NOMO-1 (cell line): Measurements from ENCODE around the gene ZNF142.

Experiments used
- DNase-seq, 2 experiments: peaks; one replicate each; lab custom pipeline; 2025; ENCODE audit not compliant: unreplicated experiment in 2 of 2; lab: John Stamatoyannopoulos, UW

The ZNF142 gene

GRCh38 chr2:218658671-218659257 is 659 bp downstream of the ZNF142 start:
- DNase-seq, result peak; percentile 54 to 55

- DNase-seq, result no peak
Observed at GRCh38 chr2:218655751-218656150, 3.7 kb downstream of the ZNF142 start.

- DNase-seq, result no peak
Observed at GRCh38 chr2:218648787-218649100, 10.7 kb downstream of the ZNF142 start.

GRCh38 chr2:218648088-218648786 is 11.2 kb downstream of the ZNF142 start:
- DNase-seq, result peak; percentile 20 to 21

- no peak for DNase-seq
Observed at GRCh38 chr2:218645126-218645525, 14.3 kb downstream of the ZNF142 start.

GRCh38 chr2:218644721-218645120 is 14.7 kb downstream of the ZNF142 start:
- no peak for DNase-seq

GRCh38 chr2:218643751-218644310 is 15.6 kb downstream of the ZNF142 start:
- no peak for DNase-seq

- no peak for DNase-seq
Observed at GRCh38 chr2:218642786-218643185, 16.6 kb downstream of the ZNF142 start.

- no peak for DNase-seq
Observed at GRCh38 chr2:218642121-218642656, 17.2 kb downstream of the ZNF142 start.

- no peak for DNase-seq
Observed at GRCh38 chr2:218638372-218638771, 21.1 kb downstream of the ZNF142 start.

- DNase-seq, result no peak
Observed at GRCh38 chr2:218635719-218636118, 23.7 kb downstream of the ZNF142 start.

GRCh38 chr2:218631837-218632236 is 27.6 kb downstream of the ZNF142 start:
- no peak for DNase-seq

GRCh38 chr2:218627939-218628338 is 31.5 kb downstream of the ZNF142 start:
- DNase-seq, result no peak

- DNase-seq, result no peak
Observed at GRCh38 chr2:218626369-218626768, 33.1 kb downstream of the ZNF142 start.

- no peak for DNase-seq
Observed at GRCh38 chr2:218623366-218623705, 36.1 kb downstream of the ZNF142 start.

- no peak for DNase-seq
Observed at GRCh38 chr2:218622606-218623365, 36.6 kb downstream of the ZNF142 start.

GRCh38 chr2:218621007-218621406 is 38.4 kb downstream of the ZNF142 start:
- DNase-seq, result no peak

GRCh38 chr2:218618102-218618860 is 41.1 kb downstream of the ZNF142 start:
- DNase-seq, result no peak

- DNase-seq, result no peak
Observed at GRCh38 chr2:218615868-218616315, 43.5 kb downstream of the ZNF142 start.

GRCh38 chr2:218607436-218608115 is 51.8 kb downstream of the ZNF142 start, which contains the start of gene PLCD4:
Gene PLCD4 (plus strand): TSS chr2:218607899. CDS start chr2:218615740, 7,841 bp downstream.
- no peak for DNase-seq
